Retinal pigment epithelial cell (primary cell): ENCODE results near the gene NR2F2.

Source experiments
- DNase-seq: peaks from one replicate; pipeline ENCODE4 v3.0.0-alpha.2; 2010; ENCODE audit warnings: low read depth
- H3K4me3 ChIP-seq: 2 replicates; pipeline ENCODE4 v1.5.1; 2011; ENCODE audit warnings: mild to moderate bottlenecking, low read length, control low read depth, moderate library complexity
- TF ChIP-seq, protein P1 (sequence below): conservative IDR thresholded peaks from 2 replicates; pipeline ENCODE4 v1.5.1; 2011; ENCODE audit warnings: low read depth, low read length, control low read depth, inconsistent platforms

Gene NR2F2

DNA sequence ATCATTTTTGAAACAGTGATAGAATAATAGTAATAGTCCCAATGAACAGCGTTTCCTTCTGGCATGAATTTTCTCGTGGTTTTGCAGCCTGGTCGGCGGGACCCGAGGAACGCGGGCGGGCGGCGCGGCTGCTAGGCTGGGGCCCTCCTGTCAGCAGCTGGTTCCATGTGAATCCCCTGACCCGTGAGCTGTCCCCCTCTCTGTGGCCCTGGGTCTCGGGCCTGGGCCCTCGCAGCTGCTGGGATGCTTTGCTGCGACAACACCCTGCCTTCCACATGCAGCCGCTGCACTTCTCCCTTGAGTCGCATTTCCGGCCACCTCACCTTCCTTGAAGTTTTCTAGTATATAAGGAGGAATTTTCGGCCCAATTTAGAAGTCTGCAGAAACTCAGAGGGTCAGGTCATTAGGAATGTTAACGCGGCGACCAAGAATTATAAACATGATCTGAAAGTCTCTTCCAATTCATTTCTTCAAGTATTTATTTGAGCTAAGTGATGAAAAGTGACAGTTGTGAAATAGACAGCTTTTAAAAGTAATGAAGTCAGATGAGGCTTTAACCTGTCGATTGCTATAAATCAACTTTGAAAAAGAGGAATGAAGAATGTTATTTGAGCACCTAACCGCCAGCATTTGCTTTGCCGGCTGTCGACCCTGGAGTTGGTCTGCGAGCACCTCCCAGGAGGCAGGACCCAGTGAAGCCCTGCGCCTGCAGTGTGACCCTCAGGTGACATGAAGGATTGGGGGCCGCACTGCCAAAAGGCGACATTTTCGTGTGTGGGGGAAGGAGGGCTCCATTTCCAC lies 27.7 kb downstream of the NR2F2 start:
- TF ChIP-seq, protein P1, sequence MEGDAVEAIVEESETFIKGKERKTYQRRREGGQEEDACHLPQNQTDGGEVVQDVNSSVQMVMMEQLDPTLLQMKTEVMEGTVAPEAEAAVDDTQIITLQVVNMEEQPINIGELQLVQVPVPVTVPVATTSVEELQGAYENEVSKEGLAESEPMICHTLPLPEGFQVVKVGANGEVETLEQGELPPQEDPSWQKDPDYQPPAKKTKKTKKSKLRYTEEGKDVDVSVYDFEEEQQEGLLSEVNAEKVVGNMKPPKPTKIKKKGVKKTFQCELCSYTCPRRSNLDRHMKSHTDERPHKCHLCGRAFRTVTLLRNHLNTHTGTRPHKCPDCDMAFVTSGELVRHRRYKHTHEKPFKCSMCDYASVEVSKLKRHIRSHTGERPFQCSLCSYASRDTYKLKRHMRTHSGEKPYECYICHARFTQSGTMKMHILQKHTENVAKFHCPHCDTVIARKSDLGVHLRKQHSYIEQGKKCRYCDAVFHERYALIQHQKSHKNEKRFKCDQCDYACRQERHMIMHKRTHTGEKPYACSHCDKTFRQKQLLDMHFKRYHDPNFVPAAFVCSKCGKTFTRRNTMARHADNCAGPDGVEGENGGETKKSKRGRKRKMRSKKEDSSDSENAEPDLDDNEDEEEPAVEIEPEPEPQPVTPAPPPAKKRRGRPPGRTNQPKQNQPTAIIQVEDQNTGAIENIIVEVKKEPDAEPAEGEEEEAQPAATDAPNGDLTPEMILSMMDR: no peak
- DNase-seq: no peak
- H3K4me3 ChIP-seq: no peak overlapping the region

DNA sequence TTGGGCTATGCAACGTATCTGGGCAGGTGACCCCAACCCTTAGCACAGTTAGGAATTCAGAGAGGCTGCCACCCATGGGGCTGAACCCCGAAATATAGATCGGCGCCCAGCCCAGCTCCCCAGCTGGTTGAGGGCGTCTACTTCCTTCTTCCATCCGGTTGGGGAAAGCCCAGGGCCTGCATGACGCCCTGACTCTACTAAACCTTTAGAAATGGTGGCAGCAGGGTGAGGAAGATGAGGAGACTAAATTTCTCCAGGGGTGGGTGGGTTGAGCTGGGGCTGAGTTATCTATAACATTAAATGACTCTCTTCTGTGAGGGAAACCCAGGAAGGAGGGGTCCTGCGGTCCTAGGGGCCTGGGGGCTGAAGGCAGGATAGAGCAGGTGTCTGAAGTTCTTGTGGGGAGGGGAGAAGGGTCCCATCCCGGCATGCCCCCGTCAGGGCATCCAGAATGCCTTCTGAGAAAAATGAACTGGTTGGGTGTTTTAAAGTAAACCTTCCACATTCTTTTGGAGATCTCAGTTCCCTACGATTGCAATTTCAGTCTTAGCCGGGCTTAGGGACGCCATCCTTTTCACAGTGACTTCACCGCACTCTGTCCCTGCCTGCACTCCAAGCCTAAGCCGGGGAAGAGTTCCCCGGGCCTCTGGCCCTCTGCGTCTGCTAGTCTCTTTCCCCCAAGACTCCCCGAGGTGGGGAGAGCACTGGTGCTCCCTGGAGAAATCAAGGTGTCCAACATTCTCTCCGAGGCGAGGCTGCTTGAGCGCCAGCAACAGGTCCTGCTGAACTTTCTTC lies 28.5 kb downstream of the NR2F2 start:
- TF ChIP-seq, protein P1: no peak
- H3K4me3 ChIP-seq: no peak overlapping the region
- no peak for DNase-seq

DNA sequence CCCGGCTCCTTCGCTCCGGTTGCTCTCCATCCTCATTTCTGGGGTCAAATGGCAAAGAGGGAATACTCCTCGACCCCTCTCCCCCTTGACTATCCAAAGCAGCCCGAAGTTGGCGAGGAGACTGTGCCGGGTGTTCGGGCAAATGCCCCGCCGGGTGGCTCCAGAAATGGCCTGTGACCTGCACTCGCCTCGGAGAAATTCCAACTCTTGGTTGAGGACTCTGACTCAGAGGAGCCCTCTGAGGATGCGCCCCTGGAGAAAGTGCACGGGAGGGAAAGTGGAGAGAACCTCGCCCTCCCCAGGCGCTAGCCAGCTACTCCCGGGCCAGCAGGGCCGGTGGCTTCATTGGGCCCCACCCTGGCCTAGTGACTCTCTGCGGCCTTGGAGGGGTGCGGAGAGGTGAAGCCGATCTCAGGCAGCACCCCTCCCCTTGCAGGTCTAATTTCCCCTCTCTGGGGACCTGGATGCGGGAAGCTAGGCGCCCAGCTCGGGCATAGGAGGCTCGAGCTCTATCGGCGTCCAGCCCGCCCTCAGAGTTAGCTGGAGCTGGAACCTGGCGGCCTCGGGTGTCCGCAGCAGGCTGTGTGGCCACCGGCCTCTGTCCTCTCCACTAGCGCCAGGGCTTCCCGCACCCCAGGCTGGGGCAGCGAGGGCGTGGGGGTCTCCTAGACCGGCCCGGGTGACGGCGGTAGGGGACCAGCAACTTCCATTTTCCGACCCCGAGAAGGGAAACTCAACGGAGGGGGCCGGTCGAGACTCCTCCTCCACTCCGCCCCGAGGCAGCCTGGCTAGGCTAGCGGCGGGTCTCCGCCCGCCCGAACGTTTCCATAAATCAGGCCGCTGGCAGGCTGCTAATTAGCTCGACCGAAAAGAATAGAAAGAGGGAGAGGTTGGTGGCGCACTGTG lies 29.4 kb downstream of the NR2F2 start:
- peak overlapping the region; percentile 49 for H3K4me3 ChIP-seq
- TF ChIP-seq, protein P1: no peak
- DNase-seq: no peak

DNA sequence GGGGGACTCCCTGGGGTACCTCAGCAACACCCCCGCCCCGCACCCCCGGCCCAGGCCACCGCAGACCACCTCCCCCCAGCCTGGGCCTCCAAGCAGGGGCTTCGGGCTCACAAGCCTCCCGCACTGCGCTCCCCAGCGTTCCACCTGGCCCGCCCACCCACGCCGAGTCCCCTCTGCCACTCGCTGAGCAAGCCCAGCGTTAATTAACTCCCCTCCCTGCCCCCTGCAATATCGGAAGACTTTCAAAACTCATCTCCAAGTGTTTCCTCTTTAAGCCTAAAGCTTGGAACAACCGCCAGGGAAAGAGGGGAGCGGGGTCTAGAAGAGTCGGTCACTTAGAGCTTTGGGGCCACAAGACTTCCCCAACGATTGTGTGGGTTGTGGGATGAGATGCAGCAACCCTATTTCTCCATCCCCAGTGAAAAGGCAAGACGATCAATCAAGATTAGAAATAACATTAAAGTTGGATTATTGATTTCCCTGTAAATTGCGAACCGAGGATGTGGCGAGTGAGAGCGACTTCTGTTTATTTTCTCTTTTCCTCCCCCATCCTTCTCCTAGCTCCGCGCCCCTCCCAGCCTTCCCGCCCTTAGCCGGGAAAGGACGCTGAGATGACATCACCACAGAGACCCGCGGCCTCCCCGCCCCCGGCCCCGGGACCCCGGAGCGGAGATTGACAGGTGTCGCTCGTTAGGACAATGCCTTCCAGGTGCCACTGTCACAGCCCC lies 30.2 kb downstream of the NR2F2 start:
- DNase-seq: no peak
- peak overlapping the region; percentile 30 for H3K4me3 ChIP-seq
- TF ChIP-seq, protein P1: no peak

DNA sequence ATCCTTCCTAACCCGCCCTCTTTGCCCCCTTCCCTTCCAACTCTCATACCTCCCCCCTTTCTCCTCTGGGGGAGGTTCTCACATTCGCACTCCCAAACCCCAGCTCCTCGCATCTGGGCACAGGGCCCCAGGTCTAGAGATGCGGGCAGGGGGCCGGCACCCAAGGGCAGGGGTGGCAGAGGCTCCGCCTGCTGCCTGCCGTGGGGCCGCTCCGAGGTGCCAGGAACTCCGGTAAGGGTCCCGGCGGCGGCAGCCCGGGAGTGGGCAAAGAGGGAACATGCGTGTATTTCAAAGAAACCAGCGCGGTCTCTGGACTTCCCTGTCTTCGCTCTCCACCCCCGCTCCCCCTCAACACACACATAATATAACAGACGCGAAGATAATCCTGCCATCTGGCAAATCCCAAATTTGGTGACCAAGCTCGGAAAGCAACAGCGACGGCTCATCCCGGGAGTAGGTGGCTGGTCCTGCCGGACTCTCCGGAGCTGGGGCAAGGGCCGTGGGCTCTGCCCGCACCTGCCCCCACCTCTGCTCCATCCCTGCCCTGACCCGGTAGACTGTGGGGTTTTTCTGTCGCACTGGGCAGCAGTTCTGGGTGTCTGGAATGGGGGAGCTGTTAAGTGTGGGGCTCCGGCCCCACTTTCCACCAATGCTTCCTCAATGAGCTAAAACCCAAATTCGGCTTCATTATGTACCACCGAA lies 31.0 kb downstream of the NR2F2 start:
- no peak for DNase-seq
- TF ChIP-seq, protein P1: no peak
- peak overlapping the region; percentile 30 for H3K4me3 ChIP-seq
